ENCODE measurements around the gene CIAO2B.

CIAO2B gene

GRCh38 chr16:66886321-66886720, 47.9 kb downstream of the CIAO2B start:
- no peak for DNase-seq (ENCODE audit: low read depth)

- no peak for DNase-seq (ENCODE audit: low read depth)
Observed at GRCh38 chr16:66885491-66885890, 48.7 kb downstream of the CIAO2B start.

- no peak for DNase-seq (ENCODE audit: low read depth)
Observed at GRCh38 chr16:66882702-66883101, 51.5 kb downstream of the CIAO2B start.

Data from GM04504 (cell line).